GM23338 (cell line): ENCODE results near the gene DLG2. TPM values are rescaled to one million over a fixed set of nuclear protein-coding genes. Genes with fewer than 3 reads are reported as not detected.

Source experiments
- ATAC-seq: fragments of 200-7000 bp; cut with Tn5 transposase; 3 replicates; pipeline ENCODE4 v1.9.1; 2020
- DNase-seq: peaks from one replicate; pipeline ENCODE4 v3.0.0-alpha.2; 2015; ENCODE audit warnings: low spot score
- H2AFZ ChIP-seq: fragments of 200-600 bp; sonication (generic); 2 replicates; pipeline ENCODE4 v1.8.0; 2016; ENCODE audit warnings: antibody characterized with exemption, mild to moderate bottlenecking, moderate library complexity
- H3F3A ChIP-seq: fragments of 200-600 bp; sonication (generic); replicated peaks from 2 replicates; pipeline ENCODE4 v1.8.0; 2017; ENCODE audit warnings: antibody characterized with exemption, mixed run types, low read depth
- H3K27ac ChIP-seq: fragments of 200-600 bp; sonication (generic); 2 replicates; pipeline ENCODE4 v1.6.1; 2016; ENCODE audit warnings: low read depth
- H3K27me3 ChIP-seq: fragments of 200-600 bp; sonication (generic); 2 replicates; pipeline ENCODE4 v1.8.0; 2016; ENCODE audit warnings: mild to moderate bottlenecking, mixed run types, moderate library complexity; ENCODE audit not compliant: insufficient read depth
- H3K36me3 ChIP-seq: fragments of 200-600 bp; sonication (generic); 2 replicates; pipeline ENCODE4 v1.8.0; 2016; ENCODE audit warnings: mild to moderate bottlenecking; ENCODE audit not compliant: insufficient read depth
- H3K4me1 ChIP-seq: fragments of 200-600 bp; sonication (generic); 2 replicates; pipeline ENCODE4 v1.8.0; 2016; ENCODE audit warnings: mild to moderate bottlenecking, moderate library complexity; ENCODE audit not compliant: insufficient read depth
- H3K4me2 ChIP-seq: fragments of 200-600 bp; sonication (generic); 2 replicates; pipeline ENCODE4 v1.7.1; 2017; ENCODE audit warnings: mixed run types
- H3K4me3 ChIP-seq: fragments of 200-600 bp; sonication (generic); 2 replicates; pipeline ENCODE4 v1.6.1; 2016; ENCODE audit warnings: mixed run types
- H3K79me2 ChIP-seq: fragments of 200-600 bp; sonication (generic); replicated peaks from 2 replicates; pipeline ENCODE4 v1.8.0; 2017; ENCODE audit warnings: mild to moderate bottlenecking; ENCODE audit not compliant: insufficient read depth
- H3K9me2 ChIP-seq: fragments of 200-600 bp; sonication (generic); 2 replicates; pipeline ENCODE4 v1.8.0; 2017; ENCODE audit not compliant: insufficient read depth
- H4K20me1 ChIP-seq: fragments of 200-600 bp; sonication (generic); replicated peaks from 2 replicates; pipeline ENCODE4 v1.8.0; 2017; ENCODE audit warnings: mild to moderate bottlenecking; ENCODE audit not compliant: insufficient read depth
- H3K27ac Mint-ChIP-seq: 2 replicates; pipeline ENCODE4 v1.8.0; 2020; ENCODE audit warnings: inconsistent platforms, mild to moderate bottlenecking, moderate library complexity, mixed read lengths
- H3K27me3 Mint-ChIP-seq: 3 replicates; pipeline ENCODE4 v1.8.0; 2022; ENCODE audit warnings: low read depth, mild to moderate bottlenecking, moderate library complexity, mixed read lengths, inconsistent platforms; ENCODE audit not compliant: insufficient read depth, poor library complexity
- H3K36me3 Mint-ChIP-seq: 3 replicates; pipeline ENCODE4 v1.8.0; 2021; ENCODE audit warnings: low read depth, mild to moderate bottlenecking, inconsistent platforms, moderate library complexity, mixed read lengths
- H3K4me1 Mint-ChIP-seq: 3 replicates; pipeline ENCODE4 v1.8.0; 2020; ENCODE audit warnings: mild to moderate bottlenecking, inconsistent platforms, mixed read lengths
- H3K4me3 Mint-ChIP-seq: 3 replicates; pipeline ENCODE4 v1.8.0; 2021; ENCODE audit warnings: moderate library complexity, mild to moderate bottlenecking, inconsistent platforms, mixed read lengths
- H3K9me3 Mint-ChIP-seq: 3 replicates; pipeline ENCODE4 v1.8.0; 2020; ENCODE audit warnings: moderate library complexity, mild to moderate bottlenecking, inconsistent platforms, mixed read lengths
- CREB1 ChIP-seq: fragments of 250-450 bp; sonication (Bioruptor Pico); IDR thresholded peaks from 2 replicates; pipeline ENCODE4 v1.5.0; 2020; ENCODE audit warnings: low read depth, mild to moderate bottlenecking, moderate library complexity
- EZH2 ChIP-seq: fragments of 200-600 bp; sonication (generic); IDR thresholded peaks from one replicate; pipeline ENCODE4 v1.8.0; 2017; ENCODE audit warnings: antibody characterized with exemption, mild to moderate bottlenecking, low read depth; ENCODE audit not compliant: unreplicated experiment
- EZH2phosphoT487 ChIP-seq: fragments of 200-600 bp; sonication (generic); IDR thresholded peaks from one replicate; pipeline ENCODE4 v1.8.1; 2018; ENCODE audit warnings: antibody characterized with exemption; ENCODE audit not compliant: unreplicated experiment
- NANOG ChIP-seq: IDR thresholded peaks from 2 replicates; pipeline ENCODE4 v1.6.1; 2016; ENCODE audit warnings: antibody characterized with exemption, borderline replicate concordance
- POLR2AphosphoS5 ChIP-seq: IDR thresholded peaks from 2 replicates; pipeline ENCODE4 v1.6.1; 2016; ENCODE audit warnings: antibody characterized with exemption, low read depth
- REST ChIP-seq: IDR thresholded peaks from one replicate; pipeline ENCODE4 v1.6.1; 2018; ENCODE audit warnings: antibody characterized with exemption; ENCODE audit not compliant: unreplicated experiment
- ZNF462 ChIP-seq: fragments of 250-450 bp; sonication (Bioruptor Pico); IDR thresholded peaks from 2 replicates; pipeline ENCODE4 v1.5.0; 2020; ENCODE audit warnings: mild to moderate bottlenecking, moderate library complexity
- polyA plus RNA-seq: library from polyadenylated mRNA; unstranded; fragments of >200 nt; fragmentation: Nextera tagmentation; extraction: Ambion mirVana; gene quantifications from 2 replicates; pipeline ENCODE4 v1.2.1, GENCODE V29; 2016
- total RNA-seq: library from RNA; depleted of rRNA; stranded (reverse); fragments of >200 nt; shearing (Covaris generic); gene quantifications from 2 replicates; pipeline ENCODE4 v1.2.3, GENCODE V29; 2014
- TF ChIP-seq, protein P1 (sequence below), 2 experiments: fragments of 200-600 bp in 1 of 2; sonication (generic) in 1 of 2; conservative IDR thresholded peaks; 2 replicates each; pipeline versions ENCODE4 v1.5.1 to v1.6.1; 2016 to 2017; ENCODE audit warnings: antibody characterized with exemption in 2 of 2, low read depth in 2 of 2, mild to moderate bottlenecking in 2 of 2, moderate library complexity in 1 of 2
- TF ChIP-seq, protein P2 (sequence below): IDR thresholded peaks from 2 replicates; pipeline ENCODE4 v1.6.1; 2016; ENCODE audit warnings: antibody characterized with exemption

The DLG2 gene
- total and polyA plus RNA-seq, 2 experiments from 2014 or later, result 19.8 to 21.5 TPM

- TF ChIP-seq ZNF462 (CRISPR knock-in tag), result peak; percentile 87
Observed at GRCh38 chr11:84714316-84714780, 912.8 kb downstream of the DLG2 start (continued).

DNA sequence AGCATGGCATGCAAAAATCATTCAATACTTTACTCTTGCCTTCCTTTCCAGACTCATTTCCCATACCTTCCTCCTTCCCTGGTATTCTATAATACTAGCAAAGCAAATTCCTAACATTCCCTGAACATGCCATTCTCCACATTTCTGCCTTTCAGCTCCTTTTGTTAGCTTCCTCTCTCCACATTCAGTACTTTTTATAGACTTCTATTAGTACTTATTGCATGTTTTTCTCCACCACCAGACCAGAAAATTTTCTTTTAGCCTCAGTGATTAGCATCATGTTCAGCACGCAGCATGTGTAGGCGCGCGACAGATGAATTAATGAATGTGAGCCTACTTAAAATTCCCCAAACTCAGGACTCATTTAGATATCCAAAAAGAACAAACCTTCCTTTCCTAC, 935.3 kb downstream of the DLG2 start:
- Mint-ChIP-seq H3K4me3 (peak overlapping the region; percentile 18), H3K27ac (peak overlapping the region; percentile 96)
- H3K4me3 ChIP-seq, result peak overlapping the region; percentile 0; the same call in 1 of the 2 replicates
- no peak for TF ChIP-seq EZH2phosphoT487
- TF ChIP-seq EZH2, result no peak
- 0 out of 2 replicates have a peak, but pooled peaks have one; percentile 14 for TF ChIP-seq POLR2AphosphoS5
- TF ChIP-seq, protein P1, sequence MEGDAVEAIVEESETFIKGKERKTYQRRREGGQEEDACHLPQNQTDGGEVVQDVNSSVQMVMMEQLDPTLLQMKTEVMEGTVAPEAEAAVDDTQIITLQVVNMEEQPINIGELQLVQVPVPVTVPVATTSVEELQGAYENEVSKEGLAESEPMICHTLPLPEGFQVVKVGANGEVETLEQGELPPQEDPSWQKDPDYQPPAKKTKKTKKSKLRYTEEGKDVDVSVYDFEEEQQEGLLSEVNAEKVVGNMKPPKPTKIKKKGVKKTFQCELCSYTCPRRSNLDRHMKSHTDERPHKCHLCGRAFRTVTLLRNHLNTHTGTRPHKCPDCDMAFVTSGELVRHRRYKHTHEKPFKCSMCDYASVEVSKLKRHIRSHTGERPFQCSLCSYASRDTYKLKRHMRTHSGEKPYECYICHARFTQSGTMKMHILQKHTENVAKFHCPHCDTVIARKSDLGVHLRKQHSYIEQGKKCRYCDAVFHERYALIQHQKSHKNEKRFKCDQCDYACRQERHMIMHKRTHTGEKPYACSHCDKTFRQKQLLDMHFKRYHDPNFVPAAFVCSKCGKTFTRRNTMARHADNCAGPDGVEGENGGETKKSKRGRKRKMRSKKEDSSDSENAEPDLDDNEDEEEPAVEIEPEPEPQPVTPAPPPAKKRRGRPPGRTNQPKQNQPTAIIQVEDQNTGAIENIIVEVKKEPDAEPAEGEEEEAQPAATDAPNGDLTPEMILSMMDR (conservative IDR thresholded peaks at IDR 0.05; ENCODE audit: low read depth in 2 of 2), result no peak
- TF ChIP-seq CREB1 (CRISPR knock-in tag), result no peak
- no peak for TF ChIP-seq REST
- peak; percentile 56; the same call in 1 of the 2 replicates for TF ChIP-seq NANOG
- TF ChIP-seq, protein P2, sequence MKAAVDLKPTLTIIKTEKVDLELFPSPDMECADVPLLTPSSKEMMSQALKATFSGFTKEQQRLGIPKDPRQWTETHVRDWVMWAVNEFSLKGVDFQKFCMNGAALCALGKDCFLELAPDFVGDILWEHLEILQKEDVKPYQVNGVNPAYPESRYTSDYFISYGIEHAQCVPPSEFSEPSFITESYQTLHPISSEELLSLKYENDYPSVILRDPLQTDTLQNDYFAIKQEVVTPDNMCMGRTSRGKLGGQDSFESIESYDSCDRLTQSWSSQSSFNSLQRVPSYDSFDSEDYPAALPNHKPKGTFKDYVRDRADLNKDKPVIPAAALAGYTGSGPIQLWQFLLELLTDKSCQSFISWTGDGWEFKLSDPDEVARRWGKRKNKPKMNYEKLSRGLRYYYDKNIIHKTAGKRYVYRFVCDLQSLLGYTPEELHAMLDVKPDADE, result no peak

More for the DNA sequence above, 935.3 kb downstream of the DLG2 start:
- H3K4me2 ChIP-seq, result peak overlapping the region; percentile 44
- H3F3A ChIP-seq, result no peaks in the 10 kb centered on the region
- peak; percentile 92 for DNase-seq
- H3K79me2 ChIP-seq, result no peaks in the 10 kb centered on the region
- peaks cover 47% of the 10 kb centered on the region for H3K4me1 Mint-ChIP-seq
- H3K36me3 Mint-ChIP-seq, result no peaks in the 10 kb centered on the region
- H3K27ac ChIP-seq, result peak overlapping the region; percentile 88
- H3K4me1 ChIP-seq, result peaks cover 14% of the 10 kb centered on the region
- H3K9me2 ChIP-seq, result no peaks in the 10 kb centered on the region; the same call in 1 of the 2 replicates
- no peaks in the 10 kb centered on the region for H3K27me3 Mint-ChIP-seq
- H3K27me3 ChIP-seq, result no peaks in the 10 kb centered on the region
- H4K20me1 ChIP-seq, result no peaks in the 10 kb centered on the region
- H3K36me3 ChIP-seq, result no peaks in the 10 kb centered on the region
- ATAC-seq, result peak; percentile 95
- no peaks in the 10 kb centered on the region for H3K9me3 Mint-ChIP-seq
- H2AFZ ChIP-seq, result no peak overlapping the region
